OCI-LY3 (cell line): ENCODE results near the gene SDR9C7.
"Not testable (repeated sequence)": the region's sequence is repeated elsewhere in the genome, so short reads cannot be mapped to it uniquely, and the experiment has no call there.

Experiments used
- H2AFZ ChIP-seq: fragments of 200-600, 300-600 bp; shearing (Covaris generic); 2 replicates; pipeline ENCODE4 v1.6.0; 2014; ENCODE audit warnings: antibody characterized with exemption, low read depth, low read length
- H3K27ac ChIP-seq: fragments of 200-600, 300-600 bp; sonication (generic); 2 replicates; pipeline ENCODE4 v1.5.1; 2014; ENCODE audit warnings: mild to moderate bottlenecking, low read length, moderate library complexity, mixed read lengths
- H3K27me3 ChIP-seq: fragments of 200-600, 300-600 bp; sonication (generic); 2 replicates; pipeline ENCODE4 v1.6.1; 2014; ENCODE audit warnings: low read depth, low read length, mixed read lengths
- H3K36me3 ChIP-seq: fragments of 200-600, 300-600 bp; sonication (generic); replicated peaks from 2 replicates; pipeline ENCODE3; 2014; ENCODE audit warnings: low read depth, low read length, mixed read lengths
- H3K4me1 ChIP-seq: fragments of 300-600, 200-600 bp; sonication (generic); 2 replicates; pipeline ENCODE4 v1.6.1; 2014; ENCODE audit warnings: low read length, mixed read lengths
- H3K4me2 ChIP-seq: fragments of 200-600, 300-600 bp; sonication (generic); 2 replicates; pipeline ENCODE4 v1.6.1; 2014; ENCODE audit warnings: low read length, mixed read lengths
- H3K4me3 ChIP-seq: fragments of 300-600, 200-600 bp; sonication (generic); 2 replicates; pipeline ENCODE4 v1.5.1; 2014; ENCODE audit warnings: antibody characterized with exemption, mild to moderate bottlenecking, low read length, moderate library complexity
- H3K79me2 ChIP-seq: fragments of 300-600, 200-600 bp; shearing (Covaris generic); 2 replicates; pipeline ENCODE4 v1.6.1; 2014; ENCODE audit warnings: mild to moderate bottlenecking, low read length, mixed read lengths
- H3K9ac ChIP-seq: fragments of 300-600, 200-600 bp; shearing (Covaris generic); 2 replicates; pipeline ENCODE4 v1.6.0; 2014; ENCODE audit warnings: mild to moderate bottlenecking, low read length, moderate library complexity
- H3K9me3 ChIP-seq: fragments of 200-600, 300-600 bp; shearing (Covaris generic); 2 replicates; pipeline ENCODE4 v1.6.1; 2014; ENCODE audit warnings: low read length, mixed read lengths; ENCODE audit not compliant: insufficient read depth
- H4K20me1 ChIP-seq: fragments of 200-600, 300-600 bp; sonication (generic); 2 replicates; pipeline ENCODE4 v1.6.1; 2016; ENCODE audit warnings: low read length, mixed read lengths; ENCODE audit not compliant: insufficient read depth
- CTCF ChIP-seq: fragments of 200-600, 300-600 bp; sonication (generic); IDR thresholded peaks from 2 replicates; pipeline ENCODE4 v1.5.1; 2014; ENCODE audit warnings: antibody characterized with exemption, low read length, low read depth
- EZH2phosphoT487 ChIP-seq: fragments of 200-600 bp; shearing (Covaris generic); IDR thresholded peaks from 2 replicates; pipeline ENCODE4 v1.6.1; 2018; ENCODE audit warnings: antibody characterized with exemption, mixed run types, low read depth

The SDR9C7 gene

GRCh38 chr12:56897844-56898361 lies 36.3 kb downstream of the SDR9C7 start:
- Histone ChIP-seq H3K27me3 (no peaks in the 10 kb centered on the region), H3K9me3 (no peaks in the 10 kb centered on the region), H3K4me3 (no peak overlapping the region), H4K20me1 (no peaks in the 10 kb centered on the region), H3K4me1 (no peaks in the 10 kb centered on the region), H3K9ac (no peak overlapping the region), H3K36me3 (no peaks in the 10 kb centered on the region), H3K79me2 (no peaks in the 10 kb centered on the region), H2AFZ (no peak overlapping the region), H3K4me2 (no peak overlapping the region), H3K27ac (no peak overlapping the region)
- no peak for TF ChIP-seq EZH2phosphoT487
- no peak for TF ChIP-seq CTCF

GRCh38 chr12:56896082-56896481 lies 38.1 kb downstream of the SDR9C7 start:
- H3K9me3 ChIP-seq: no peaks in the 10 kb centered on the region
- TF ChIP-seq CTCF: no peak
- TF ChIP-seq EZH2phosphoT487: no peak
- no peaks in the 10 kb centered on the region for H3K36me3 ChIP-seq
- no peaks in the 10 kb centered on the region for H3K79me2 ChIP-seq
- H3K4me3 ChIP-seq: no peak overlapping the region
- no peaks in the 10 kb centered on the region for H3K4me1 ChIP-seq
- no peak overlapping the region for H3K9ac ChIP-seq
- no peak overlapping the region for H3K4me2 ChIP-seq
- no peak overlapping the region for H3K27ac ChIP-seq
- no peaks in the 10 kb centered on the region for H3K27me3 ChIP-seq
- no peaks in the 10 kb centered on the region for H4K20me1 ChIP-seq
- no peak overlapping the region for H2AFZ ChIP-seq

GRCh38 chr12:56894698-56895368 lies 39.4 kb downstream of the SDR9C7 start:
- Histone ChIP-seq H4K20me1 (no peaks in the 10 kb centered on the region), H3K9ac (no peak overlapping the region), H3K27ac (no peak overlapping the region), H3K4me3 (no peak overlapping the region), H3K9me3 (no peaks in the 10 kb centered on the region), H3K36me3 (no peaks in the 10 kb centered on the region), H3K27me3 (no peaks in the 10 kb centered on the region), H3K4me1 (no peaks in the 10 kb centered on the region), H3K4me2 (no peak overlapping the region), H2AFZ (no peak overlapping the region), H3K79me2 (no peaks in the 10 kb centered on the region)
- TF ChIP-seq CTCF (no peak), EZH2phosphoT487 (no peak)

- not testable (repeated sequence) for H4K20me1 ChIP-seq, H3K27me3 ChIP-seq, H2AFZ ChIP-seq, H3K9ac ChIP-seq, H3K79me2 ChIP-seq, H3K4me3 ChIP-seq, H3K36me3 ChIP-seq, H3K4me1 ChIP-seq, H3K27ac ChIP-seq, H3K9me3 ChIP-seq, H3K4me2 ChIP-seq
Measured at GRCh38 chr12:56891885-56892284, 42.3 kb downstream of the SDR9C7 start.
